HG02759 (cell line): ENCODE data around the gene ARHGEF25.
A peak's percentile ranks its signal among the peaks of the same experiment; 100 is the strongest.
"Not testable (repeated sequence)": the region's sequence is repeated elsewhere in the genome, so short reads cannot be mapped to it uniquely, and the experiment has no call there.

ENCODE experiments used
- ATAC-seq: cut with Tn5 transposase; IDR thresholded peaks from one replicate; pipeline ENCODE4 v1.9.1; 2021; ENCODE audit warnings: mild to moderate bottlenecking, moderate library complexity; ENCODE audit not compliant: unreplicated experiment

The ARHGEF25 gene

DNA sequence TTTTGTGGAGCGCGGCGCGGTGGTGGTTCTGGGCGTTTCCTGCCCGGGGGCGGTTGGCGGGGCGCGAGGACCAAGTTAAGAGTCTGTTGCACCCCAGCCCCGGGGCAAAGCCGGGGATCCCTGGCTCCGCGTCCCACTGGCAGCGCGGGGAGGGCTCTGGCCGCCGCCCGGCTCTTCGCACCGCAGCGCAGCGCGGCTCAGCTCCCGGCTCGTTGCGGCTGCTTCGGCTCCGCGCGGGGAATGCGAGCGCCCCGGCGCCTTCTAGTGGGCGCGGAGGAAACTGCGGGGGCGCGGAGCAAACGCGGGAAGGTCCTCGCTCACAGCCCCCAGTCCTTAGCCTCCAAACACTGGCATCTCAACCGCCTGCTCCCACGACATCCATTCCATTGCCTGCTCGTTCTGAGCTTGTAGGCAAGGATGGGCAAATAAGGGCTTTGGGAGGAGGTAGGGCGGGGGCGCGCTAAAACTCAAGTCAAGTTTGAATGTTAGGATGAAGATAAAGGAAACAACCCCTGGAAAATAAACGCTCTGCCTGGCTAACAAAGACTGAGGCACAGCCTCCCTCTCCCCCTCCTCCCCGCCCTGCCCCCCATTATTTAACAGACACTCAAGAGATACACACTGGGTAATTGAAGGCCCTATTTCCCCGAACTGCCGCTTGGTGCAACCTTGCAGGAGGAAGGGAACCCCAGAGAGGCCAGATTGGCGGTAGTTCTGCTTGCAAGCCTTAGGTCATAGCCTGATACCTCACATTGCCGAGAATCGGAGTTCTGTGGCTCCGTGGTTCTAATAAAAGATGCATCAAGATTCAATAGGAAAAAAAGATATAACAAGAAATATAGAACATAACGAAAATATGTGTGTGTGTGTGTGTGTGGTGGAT is 22.0 kb downstream of the ARHGEF25 start, which contains the start of gene B4GALNT1:
Gene B4GALNT1 (minus strand): TSS at position 244 of the 883 bp plus-strand sequence. CDS start 1,069 bp downstream, outside the sequence.
- peak; percentile 91 for ATAC-seq

DNA sequence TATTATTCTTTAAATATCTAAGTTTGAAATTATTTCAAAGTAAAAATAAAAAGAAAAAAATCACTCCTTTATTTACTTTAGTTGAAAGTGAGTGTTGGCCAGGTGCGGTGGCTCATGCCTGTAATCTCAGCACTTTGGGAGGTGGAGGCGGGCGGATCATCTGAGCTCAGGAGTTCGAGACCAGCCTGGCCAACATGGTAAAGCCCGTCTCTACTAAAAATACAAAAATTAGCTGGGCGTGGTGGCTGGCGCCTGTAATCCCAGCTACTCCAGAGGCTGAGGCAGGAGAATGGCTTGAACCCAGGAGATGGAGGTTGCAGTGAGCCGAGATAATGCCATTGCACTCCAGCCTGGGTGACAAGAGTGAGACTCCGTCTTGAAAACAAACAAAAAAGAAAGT is 25.5 kb downstream of the ARHGEF25 start:
- not testable (repeated sequence) for ATAC-seq

DNA sequence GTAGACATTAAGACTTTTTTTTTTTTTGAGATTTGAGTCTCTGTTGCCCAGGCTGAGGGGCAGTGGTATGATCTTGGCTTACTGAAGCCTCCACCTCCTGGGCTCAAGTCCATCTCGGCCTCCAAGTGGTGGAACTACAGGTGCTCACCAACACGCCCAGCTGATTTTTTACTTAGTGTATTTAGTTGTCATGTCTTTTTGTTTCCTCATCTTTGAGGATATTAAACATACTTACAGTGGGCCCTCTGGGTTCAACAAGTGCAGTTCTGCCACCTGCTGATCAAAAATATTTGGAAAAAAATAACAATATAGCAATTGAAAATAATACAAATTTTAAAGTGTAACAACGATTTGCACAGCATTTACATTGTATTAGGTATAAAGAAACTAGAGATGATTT is 26.1 kb downstream of the ARHGEF25 start:
- no peak for ATAC-seq

DNA sequence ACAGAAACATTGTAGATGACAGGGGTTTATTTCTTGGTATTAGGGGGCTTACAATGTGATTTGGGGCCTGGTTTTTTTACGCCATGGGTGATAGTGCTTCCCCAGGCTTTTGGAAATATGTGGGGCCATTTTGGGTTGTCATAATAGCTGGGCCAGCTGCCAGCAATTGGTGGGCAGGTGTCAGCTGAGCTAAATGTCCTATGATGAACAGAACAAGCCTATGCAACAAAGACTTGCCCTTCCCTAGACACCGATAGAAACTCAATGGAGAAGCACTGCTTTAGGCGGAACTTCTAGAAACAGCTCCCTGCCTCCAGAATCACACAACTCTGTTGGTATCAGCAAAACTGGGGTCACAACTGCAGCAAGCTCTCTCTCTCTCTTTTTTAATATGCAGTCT is 26.9 kb downstream of the ARHGEF25 start:
- ATAC-seq, result no peak

DNA sequence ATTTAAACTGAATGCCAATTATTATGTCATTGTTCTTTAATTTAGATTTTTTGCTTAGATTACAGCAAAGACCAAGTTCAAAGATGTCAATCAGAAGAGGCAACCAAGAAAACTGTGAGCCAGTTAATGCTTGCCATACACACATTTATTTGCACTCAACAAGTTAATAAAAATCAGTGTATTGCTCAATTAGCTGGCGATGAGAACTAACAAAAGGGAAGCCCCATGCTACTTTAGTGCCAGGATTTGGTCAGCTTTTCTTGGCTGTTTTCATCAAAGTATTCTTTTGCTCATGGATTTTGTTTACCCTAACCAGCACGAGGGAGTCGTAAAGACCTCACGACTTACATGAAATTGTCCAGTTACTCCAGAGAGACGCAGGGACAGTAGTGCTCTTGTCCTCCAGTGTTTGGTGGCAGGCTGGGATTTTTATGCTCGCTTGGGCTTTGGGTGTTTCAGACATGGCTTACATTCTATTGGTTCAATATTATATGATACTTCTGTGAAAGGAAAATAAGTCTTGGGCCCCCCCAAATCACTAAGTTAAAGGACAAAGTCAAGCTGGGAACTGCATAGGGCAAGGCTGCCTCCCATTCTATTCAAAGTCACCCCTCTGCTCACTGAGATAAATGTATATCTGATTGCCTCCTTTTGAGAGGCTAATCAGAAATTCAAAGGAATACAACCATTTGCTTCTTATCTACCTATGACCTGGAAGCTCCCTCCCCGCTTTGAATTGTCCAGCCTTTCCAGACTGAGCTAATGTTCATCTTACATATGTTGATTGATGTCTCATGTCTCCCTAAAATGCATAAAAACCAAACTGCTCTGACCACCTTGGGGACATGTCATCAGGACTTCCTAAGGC is 29.2 kb downstream of the ARHGEF25 start:
- no peak for ATAC-seq

DNA sequence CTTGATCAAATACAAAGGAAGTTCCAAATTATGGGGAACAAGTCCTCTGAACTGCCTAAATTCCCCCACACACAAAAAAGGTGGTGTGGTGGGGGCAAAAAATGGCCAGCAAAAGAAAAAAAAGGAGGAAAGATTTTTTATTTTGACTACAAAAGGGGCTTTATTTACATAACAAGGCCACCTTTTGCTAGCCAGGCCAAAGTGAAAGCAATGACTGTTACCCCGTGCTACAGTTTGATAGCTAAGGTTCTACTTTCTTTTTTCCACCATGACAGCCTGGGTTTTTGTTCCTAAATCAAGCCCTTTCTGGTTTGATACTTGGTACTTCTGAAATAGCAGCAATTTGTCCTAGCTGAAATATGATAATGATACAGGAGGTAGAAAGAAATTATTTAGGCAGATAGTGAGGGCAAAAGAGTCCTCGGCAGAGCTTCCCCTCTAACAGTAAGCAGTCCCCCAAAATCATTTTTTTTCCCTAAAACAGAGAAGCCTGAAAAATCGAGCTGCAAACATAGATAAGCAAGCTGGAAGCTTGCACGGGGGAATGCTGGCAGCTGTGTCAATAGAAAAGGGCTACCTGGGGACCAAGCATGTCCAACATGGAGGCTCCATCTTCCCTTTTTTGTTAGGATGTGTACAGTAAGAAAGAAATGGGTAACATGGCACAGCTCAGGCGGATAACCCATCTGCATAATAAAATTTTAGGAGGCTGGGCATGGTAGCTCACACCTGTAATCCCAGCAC is 30.6 kb downstream of the ARHGEF25 start:
- no peak for ATAC-seq

DNA sequence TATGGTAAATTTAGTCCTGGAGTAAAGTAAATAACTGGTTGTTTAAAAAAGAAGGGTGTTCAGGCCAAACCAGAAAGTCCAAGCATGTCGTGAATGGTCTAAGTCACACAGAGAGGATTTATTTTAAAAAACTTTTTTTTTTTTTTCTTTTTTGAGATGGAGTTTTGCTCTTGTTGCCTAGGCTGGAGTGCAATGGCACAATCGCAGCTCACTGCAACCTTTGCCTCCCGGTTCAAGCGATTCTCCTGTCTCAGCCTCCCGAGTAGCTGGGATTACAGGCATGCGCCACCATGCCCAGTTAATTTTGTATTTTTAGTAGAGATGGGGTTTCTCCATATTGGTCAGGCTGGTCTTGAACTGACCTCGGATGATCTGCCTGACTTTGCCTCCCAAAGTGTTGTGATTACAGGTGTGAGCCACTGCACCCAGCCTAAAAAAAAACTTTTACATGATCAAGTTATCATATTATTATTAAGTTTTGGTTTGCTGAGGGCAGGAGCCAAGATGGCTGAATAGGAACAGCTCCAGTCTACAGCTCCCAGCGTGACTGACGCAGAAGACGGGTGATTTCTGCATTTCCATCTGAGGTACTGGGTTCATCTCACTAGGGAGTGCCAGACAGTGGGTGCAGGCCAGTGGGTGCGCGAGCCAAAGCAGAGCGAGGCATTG is 34.9 kb downstream of the ARHGEF25 start:
- ATAC-seq, result not testable (repeated sequence)

DNA sequence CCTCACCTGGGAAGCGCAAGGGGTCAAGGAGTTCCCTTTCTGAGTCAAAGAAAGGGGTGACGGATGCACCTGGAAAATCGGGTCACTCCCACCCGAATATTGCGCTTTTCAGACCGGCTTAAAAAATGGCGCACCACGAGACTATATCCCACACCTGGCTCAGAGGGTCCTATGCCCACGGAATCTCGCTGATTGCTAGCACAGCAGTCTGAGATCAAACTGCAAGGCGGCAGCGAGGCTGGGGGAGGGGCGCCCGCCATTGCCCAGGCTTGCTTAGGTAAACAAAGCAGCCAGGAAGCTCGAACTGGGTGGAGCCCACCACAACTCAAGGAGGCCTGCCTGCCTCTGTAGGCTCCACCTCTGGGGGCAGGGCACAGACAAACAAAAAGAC is 35.4 kb downstream of the ARHGEF25 start:
- not testable (repeated sequence) for ATAC-seq

DNA sequence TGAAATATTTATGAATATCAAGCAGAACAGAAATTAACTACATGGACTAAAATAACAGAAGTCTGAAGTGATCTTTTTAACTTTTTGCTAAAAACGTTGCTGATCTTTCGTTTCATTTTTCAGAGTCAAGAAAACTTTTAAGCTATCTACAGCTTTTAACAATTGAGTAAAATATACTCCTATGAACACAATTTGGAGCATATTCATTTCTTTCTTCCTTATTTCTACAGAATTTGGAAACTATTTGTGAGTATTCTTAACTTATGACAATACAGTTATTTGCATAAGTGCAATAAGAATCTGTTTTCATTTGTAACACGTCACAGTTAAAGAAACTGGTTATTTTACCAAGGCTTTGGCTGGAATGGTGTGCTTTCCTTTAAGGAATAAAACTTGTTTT is 42.8 kb downstream of the ARHGEF25 start:
- ATAC-seq, result no peak

DNA sequence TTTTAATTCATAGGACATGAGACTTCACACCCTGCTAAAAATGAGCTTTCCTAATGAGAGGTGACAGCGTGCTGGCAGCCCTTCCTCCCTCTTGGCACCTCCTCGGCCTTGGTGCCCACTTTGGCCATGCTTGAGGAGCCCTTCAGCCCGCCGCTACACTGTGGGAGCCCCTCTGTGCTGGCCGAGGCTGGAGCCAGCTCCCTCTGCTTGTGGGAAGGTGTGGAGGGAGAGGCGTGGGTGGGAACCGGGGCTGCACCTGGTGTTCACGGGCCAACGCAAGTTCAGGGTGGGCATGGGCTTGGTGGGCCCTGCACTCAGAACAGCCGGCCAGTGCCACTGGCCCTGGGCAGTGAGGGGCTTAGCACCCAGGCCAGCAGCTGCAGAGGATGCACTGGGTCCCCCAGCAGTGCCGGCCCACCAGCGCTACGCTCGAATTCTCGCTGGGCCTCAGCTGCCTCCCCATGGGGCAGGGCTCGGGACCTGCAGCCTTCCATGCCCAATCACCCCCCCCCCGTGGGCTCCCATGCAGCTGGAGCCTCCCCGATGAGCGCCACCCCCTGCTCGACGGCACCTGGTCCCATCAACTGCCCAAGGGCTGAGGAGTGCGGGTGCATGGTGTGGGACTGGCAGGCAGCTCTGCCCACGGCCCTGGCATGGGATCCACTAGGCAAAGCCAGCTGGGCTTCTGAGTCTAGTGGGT is 44.5 kb downstream of the ARHGEF25 start:
- no peak for ATAC-seq

DNA sequence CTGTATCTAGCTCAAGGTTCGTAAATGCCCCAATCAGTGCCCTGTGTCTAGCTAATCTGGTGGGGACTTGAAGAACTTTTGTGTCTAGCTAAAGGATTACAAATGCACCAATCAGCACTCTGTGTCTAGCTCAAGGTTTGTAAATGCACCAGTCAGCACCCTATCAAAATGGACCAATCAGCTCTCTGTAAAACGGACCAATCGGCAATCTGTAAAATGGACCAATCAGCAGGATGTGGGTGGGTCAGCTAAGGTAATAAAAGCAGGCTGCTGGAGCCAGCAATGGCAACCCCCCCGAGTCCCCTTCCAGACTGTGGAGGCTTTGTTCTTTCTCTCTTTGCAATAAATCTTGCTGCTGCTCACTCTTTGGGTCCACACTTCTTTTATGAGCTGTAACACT is 45.2 kb downstream of the ARHGEF25 start:
- ATAC-seq, result not testable (repeated sequence)

DNA sequence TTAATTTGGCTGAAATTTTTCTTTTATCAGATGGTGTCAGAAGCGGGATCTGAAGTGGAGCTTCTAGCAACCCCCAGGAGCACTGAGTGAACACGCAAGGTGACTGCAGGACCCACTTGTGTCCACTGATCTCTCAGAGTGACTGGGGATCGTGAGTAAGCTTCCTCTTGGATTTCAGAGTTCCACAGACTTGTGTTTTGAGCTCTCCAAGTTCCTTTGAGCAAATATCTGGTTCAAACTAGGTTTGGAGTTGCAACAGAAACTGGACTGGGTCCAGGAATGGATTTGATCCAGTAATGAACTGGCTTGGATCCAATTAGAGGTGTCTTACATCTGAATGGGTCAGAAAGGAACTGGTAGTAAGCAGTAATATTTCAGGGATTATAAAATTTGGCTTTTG is 46.5 kb downstream of the ARHGEF25 start:
- ATAC-seq, result no peak

DNA sequence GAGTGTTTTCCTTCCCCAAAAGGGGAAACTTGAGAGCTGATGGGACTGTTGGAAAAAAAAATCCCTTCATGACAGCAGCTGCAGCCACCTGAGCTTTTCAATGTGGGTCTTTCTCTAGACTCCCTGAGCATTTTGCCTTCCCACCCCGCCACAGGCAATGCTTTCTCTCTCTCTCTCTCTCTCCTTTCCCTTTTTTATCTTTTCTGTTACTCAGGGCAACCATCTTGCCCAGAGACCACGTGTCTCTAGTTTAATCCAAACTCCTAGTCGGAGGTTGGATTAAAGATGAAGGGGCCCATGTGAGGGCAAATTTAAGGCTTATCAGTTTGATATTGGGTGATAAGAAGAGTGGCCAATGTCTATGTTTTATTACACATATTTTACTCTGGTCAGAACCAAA is 47.7 kb downstream of the ARHGEF25 start:
- no peak for ATAC-seq

DNA sequence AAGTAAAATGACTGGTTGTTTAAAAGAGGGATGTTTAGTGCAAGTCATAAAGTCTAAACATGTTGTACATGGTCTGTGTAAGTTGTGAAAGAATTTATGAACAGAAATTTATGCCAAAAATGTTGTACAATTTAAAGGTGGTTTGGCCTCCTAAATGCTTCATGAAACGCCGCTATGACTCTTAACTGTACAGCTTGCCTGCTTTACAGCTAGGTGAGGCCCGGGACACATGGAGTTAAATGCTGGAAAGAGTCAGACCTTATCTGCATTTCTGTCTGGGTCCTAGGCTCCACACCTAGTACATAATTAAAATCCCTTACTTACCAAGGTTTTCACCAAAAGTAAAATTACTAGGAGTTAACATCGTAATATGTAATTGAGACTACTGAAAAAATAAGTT is 50.1 kb downstream of the ARHGEF25 start:
- no peak for ATAC-seq

DNA sequence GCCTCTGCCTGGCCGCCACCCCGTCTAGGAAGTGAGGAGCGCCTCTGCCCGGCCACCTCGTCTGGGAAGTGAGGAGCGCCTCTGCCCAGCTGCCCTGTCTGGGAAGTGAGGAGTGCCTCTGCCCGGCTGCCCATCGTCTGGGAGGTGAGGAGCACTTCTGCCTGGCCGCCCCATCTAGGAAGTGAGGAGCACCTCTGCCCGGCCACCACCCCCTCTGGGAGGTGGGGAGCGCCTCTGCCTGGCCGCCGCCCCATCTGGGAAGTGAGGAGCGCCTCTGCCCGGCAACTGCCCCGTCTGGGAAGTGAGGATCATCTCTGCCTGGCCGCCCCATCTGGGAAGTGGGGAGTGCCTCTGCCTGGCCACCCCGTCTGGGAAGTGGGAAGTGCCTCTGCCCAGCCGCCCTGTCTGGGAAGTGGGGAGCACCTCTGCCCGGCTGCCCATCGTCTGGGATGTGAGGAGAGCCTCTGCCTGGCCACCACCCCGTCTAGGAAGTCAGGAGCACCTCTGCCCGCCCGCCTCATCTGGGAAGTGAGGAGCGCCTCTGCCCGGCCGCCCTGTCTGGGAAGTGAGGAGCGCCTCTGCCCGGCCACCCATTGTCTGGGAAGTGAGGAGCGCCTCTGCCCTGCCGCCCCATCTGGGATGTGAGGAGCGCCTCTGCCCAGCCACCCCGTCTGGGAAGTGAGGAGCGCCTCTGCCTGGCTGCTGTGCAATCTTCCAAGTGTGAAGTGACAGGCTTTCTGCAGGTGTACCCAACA is 54.0 kb downstream of the ARHGEF25 start:
- ATAC-seq, result not testable (repeated sequence)
